Trophoblast cell (in vitro differentiated cells and primary cell): ENCODE results near the gene CAND2.
"Not testable (repeated sequence)": the region's sequence is repeated elsewhere in the genome, so short reads cannot be mapped to it uniquely, and the experiment has no call there.

ENCODE experiments used
- DNase-seq, 2 donors: peaks; one replicate each; pipeline ENCODE4 v3.0.0-alpha.2; 2016
- H2AFZ ChIP-seq: 2 replicates; pipeline ENCODE4 v1.6.1; 2013; ENCODE audit warnings: low read length, moderate library complexity, mild to moderate bottlenecking; ENCODE audit not compliant: insufficient read depth, poor library complexity
- H2AK5ac ChIP-seq: 2 replicates; pipeline ENCODE4 v1.6.1; 2013; ENCODE audit warnings: mild to moderate bottlenecking, low read length
- H2BK120ac ChIP-seq: 2 replicates; pipeline ENCODE4 v1.6.1; 2013; ENCODE audit warnings: low read length, mild to moderate bottlenecking, moderate library complexity; ENCODE audit not compliant: insufficient read depth, poor library complexity
- H2BK12ac ChIP-seq: 2 replicates; pipeline ENCODE4 v1.6.1; 2013; ENCODE audit warnings: mild to moderate bottlenecking, low read length, moderate library complexity
- H2BK5ac ChIP-seq: 2 replicates; pipeline ENCODE4 v1.6.1; 2013; ENCODE audit warnings: low read length, low read depth, moderate library complexity, mild to moderate bottlenecking; ENCODE audit not compliant: poor library complexity
- H3K14ac ChIP-seq: 2 replicates; pipeline ENCODE4 v1.6.1; 2013; ENCODE audit warnings: mild to moderate bottlenecking, low read length
- H3K18ac ChIP-seq: 2 replicates; pipeline ENCODE4 v1.6.1; 2013; ENCODE audit warnings: mild to moderate bottlenecking, low read length
- H3K23ac ChIP-seq: 2 replicates; pipeline ENCODE4 v1.6.1; 2013; ENCODE audit warnings: low read length
- H3K27ac ChIP-seq: 2 replicates; pipeline ENCODE4 v1.5.1; 2013; ENCODE audit warnings: low read depth, mild to moderate bottlenecking, inconsistent platforms, low read length, moderate library complexity
- H3K27me3 ChIP-seq: 2 replicates; pipeline ENCODE4 v1.6.1; 2013; ENCODE audit warnings: inconsistent platforms, mild to moderate bottlenecking, low read length, moderate library complexity; ENCODE audit not compliant: insufficient read depth
- H3K36me3 ChIP-seq, 2 experiments: 1 replicate in 1 of 2; 2 replicates in 1 of 2; pipeline ENCODE4 v1.6.1; 2013; ENCODE audit warnings: low read length in 2 of 2, mild to moderate bottlenecking in 2 of 2, moderate library complexity in 1 of 2; ENCODE audit not compliant: insufficient read depth in 2 of 2, control insufficient read depth in 1 of 2
- H3K4ac ChIP-seq: 2 replicates; pipeline ENCODE4 v1.6.1; 2013; ENCODE audit warnings: low read depth, mild to moderate bottlenecking, low read length, moderate library complexity
- H3K4me1 ChIP-seq, 2 experiments: 1 replicate in 1 of 2; 2 replicates in 1 of 2; pipeline ENCODE4 v1.6.1; 2013; ENCODE audit warnings: low read length in 2 of 2, mild to moderate bottlenecking in 2 of 2, moderate library complexity in 1 of 2; ENCODE audit not compliant: insufficient read depth in 2 of 2, control insufficient read depth in 1 of 2
- H3K4me2 ChIP-seq: 2 replicates; pipeline ENCODE4 v1.6.1; 2013; ENCODE audit warnings: inconsistent platforms, mild to moderate bottlenecking, low read length, moderate library complexity
- H3K4me3 ChIP-seq: 2 replicates; pipeline ENCODE4 v1.5.1; 2013; ENCODE audit warnings: mild to moderate bottlenecking, low read depth, low read length, inconsistent platforms
- H3K79me1 ChIP-seq: one replicate; pipeline ENCODE4 v1.6.1; 2013; ENCODE audit warnings: low read length
- H3K79me2 ChIP-seq: 2 replicates; pipeline ENCODE4 v1.6.1; 2013; ENCODE audit warnings: low read length, mild to moderate bottlenecking; ENCODE audit not compliant: control insufficient read depth, insufficient read depth, poor library complexity
- H3K9ac ChIP-seq: 2 replicates; pipeline ENCODE4 v1.6.1; 2013; ENCODE audit warnings: mild to moderate bottlenecking, low read length
- H3K9me3 ChIP-seq: 2 replicates; pipeline ENCODE4 v1.6.1; 2013; ENCODE audit warnings: low read depth, mild to moderate bottlenecking, control low read depth, inconsistent platforms, low read length; ENCODE audit not compliant: insufficient read depth
- H4K12ac ChIP-seq: 2 replicates; pipeline ENCODE4 v1.6.1; 2013; ENCODE audit warnings: low read depth, mild to moderate bottlenecking, low read length, moderate library complexity
- H4K8ac ChIP-seq: 2 replicates; pipeline ENCODE4 v1.6.1; 2013; ENCODE audit warnings: low read depth, mild to moderate bottlenecking, low read length, moderate library complexity
- H4K91ac ChIP-seq: one replicate; pipeline ENCODE4 v1.6.1; 2013; ENCODE audit warnings: low read depth, mild to moderate bottlenecking, low read length, moderate library complexity
- WGBS: extraction: QIAGEN DNeasy Blood & Tissue Kit; methylation state at CpG from one replicate; pipeline ENCODE4 v1.1.7; 2013; ENCODE audit warnings: missing lambda C conversion rate; ENCODE audit not compliant: insufficient read length, insufficient coverage; ENCODE audit errors: extremely low coverage; 5-methylcytosine and 5-hydroxymethylcytosine counted together

CAND2 gene

DNA sequence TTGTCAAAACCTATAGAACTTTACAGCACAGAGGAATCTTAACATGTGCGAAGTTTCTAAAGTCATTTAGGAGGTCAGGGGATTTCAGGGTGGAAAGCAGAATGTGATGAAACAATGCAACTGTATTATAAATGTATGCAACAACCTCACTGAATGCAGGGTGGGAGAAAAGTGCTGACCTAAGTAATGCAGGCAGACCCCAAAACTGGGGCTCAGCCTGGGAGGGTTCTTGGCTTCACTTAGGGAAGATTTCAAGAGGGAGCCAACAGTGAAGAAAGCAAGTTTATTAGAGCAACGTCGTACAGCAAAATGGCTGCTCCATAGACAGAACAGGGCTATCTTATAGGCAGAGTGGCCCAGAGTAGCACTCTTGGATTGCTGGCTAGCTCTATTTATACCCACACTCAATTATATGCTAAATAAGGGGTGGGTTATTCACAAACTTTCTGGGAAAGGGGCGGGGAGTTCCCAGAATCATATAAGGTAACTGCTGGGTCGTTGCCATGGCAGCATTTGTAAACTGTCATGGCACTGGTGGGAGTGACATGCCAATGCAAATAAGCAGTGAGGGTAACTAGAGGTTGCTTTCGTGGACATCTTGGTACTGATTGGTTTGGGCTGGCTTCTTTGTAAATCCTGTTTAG lies 14.2 kb upstream of the CAND2 start:
- H3K4me3 ChIP-seq = no peak overlapping the region
- peak in 1 of 2 donors; percentile 40 for DNase-seq
- H2BK120ac ChIP-seq = no peak overlapping the region
- H3K18ac ChIP-seq = no peak overlapping the region
- no peak overlapping the region for H3K14ac ChIP-seq
- H3K4me1 ChIP-seq = no peaks in the 10 kb centered on the region
- H3K23ac ChIP-seq = no peak overlapping the region
- no peak overlapping the region for H2AK5ac ChIP-seq
- H3K36me3 ChIP-seq = no peaks in the 10 kb centered on the region
- no peak overlapping the region for H4K91ac ChIP-seq
- no peak overlapping the region for H4K8ac ChIP-seq
- H2AFZ ChIP-seq = no peak overlapping the region
- no peaks in the 10 kb centered on the region for H3K79me1 ChIP-seq
- WGBS = no CpG with 5 or more reads among the region's 6 CpGs
- no peaks in the 10 kb centered on the region for H3K79me2 ChIP-seq
- H3K4ac ChIP-seq = no peak overlapping the region
- H4K12ac ChIP-seq = no peak overlapping the region
- H2BK5ac ChIP-seq = no peak overlapping the region
- H3K9me3 ChIP-seq = no peaks in the 10 kb centered on the region
- H3K27me3 ChIP-seq = no peaks in the 10 kb centered on the region
- no peak overlapping the region for H3K27ac ChIP-seq
- H3K9ac ChIP-seq = no peak overlapping the region
- no peak overlapping the region for H3K4me2 ChIP-seq
- no peak overlapping the region for H2BK12ac ChIP-seq

DNA sequence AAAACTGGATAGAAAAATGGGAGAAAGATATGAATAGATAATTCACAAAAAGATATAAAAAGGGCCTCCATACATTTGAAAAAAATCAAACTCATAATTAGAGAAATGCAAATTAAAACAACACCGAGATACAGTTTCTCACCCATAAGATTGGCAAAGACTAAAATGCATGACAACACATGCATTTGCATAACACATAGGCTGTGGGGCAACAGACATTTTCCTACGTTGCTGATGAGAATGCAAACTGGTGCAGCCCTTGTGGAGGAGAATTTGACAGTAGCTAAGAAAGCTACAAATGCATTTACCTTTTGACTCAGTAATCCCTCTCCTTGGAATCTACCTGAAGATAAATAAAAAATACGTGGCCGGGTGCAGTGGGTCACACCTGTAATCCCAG lies 11.4 kb upstream of the CAND2 start:
- Histone ChIP-seq H3K27ac (no peak overlapping the region), H3K23ac (no peak overlapping the region), H3K4me2 (no peak overlapping the region), H2BK12ac (no peak overlapping the region), H4K91ac (no peak overlapping the region), H4K8ac (no peak overlapping the region), H3K36me3 (no peaks in the 10 kb centered on the region), H2BK120ac (no peak overlapping the region), H3K4me3 (no peak overlapping the region), H4K12ac (no peak overlapping the region), H3K79me2 (no peaks in the 10 kb centered on the region), H2AFZ (no peak overlapping the region), H3K18ac (no peak overlapping the region), H3K4me1 (no peaks in the 10 kb centered on the region), H3K9ac (no peak overlapping the region), H3K9me3 (no peaks in the 10 kb centered on the region), H3K14ac (no peak overlapping the region), H2BK5ac (no peak overlapping the region), H3K4ac (no peak overlapping the region), H3K79me1 (no peaks in the 10 kb centered on the region), H3K27me3 (no peaks in the 10 kb centered on the region), H2AK5ac (no peak overlapping the region)
- DNase-seq = no peak
- no CpG with 5 or more reads among the region's 4 CpGs for WGBS

DNA sequence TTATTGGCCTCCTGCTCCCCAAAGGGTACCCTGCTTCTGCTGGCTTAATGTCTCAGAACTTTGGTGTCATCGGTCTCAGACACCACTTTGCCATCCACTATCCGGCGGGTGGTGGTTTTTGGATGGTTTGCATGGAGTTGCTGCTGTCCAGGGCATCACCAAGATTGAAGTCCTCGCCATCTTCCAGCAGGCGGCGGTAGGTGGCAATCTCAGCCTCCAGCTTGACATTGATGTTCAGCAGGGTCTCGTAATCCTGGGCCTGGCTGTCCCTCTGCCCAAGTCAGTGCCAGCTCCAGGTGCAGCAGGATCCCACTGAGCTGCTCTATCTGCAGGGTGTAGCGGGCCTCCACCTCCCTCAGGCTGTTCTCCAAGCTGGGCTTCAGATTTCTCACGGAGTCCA lies 9.1 kb upstream of the CAND2 start:
- peak in 1 of 2 donors; percentile 9 for DNase-seq
- not testable (repeated sequence) for H3K27me3 ChIP-seq

DNA sequence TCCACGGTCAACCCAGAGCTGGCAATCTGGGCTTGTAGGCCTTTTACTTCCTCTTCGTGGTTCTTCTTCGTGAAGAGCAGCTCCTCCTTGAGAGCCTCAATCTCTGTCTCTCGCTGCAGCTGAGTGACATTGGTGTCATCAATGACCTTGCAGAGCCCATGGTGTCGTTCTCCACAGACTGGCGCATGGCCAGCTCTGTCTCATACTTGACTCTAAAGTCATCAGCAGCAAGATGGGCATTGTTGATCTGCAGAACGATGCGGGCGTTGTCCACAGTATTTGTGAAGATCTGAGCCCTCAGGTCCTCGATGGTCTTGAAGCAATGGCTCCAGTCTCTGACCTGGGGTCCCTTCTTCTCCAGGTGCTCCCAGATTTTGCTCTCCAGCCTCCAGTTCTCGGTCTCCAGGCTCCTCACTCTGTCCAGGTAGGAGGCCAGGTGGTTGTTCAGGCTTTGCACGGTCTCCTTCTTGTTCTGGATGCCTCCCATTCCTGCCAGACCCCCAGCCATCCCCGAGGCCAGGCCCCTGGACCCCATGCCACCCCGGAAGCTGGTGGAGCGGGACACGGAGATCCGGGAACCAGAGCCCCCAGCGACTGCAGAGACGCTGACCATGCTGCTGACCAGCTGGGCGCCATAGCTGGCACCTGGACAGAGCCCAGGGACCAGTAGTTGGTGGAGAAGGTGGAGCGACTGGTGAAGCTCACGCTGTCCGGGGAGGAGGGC lies 8.4 kb upstream of the CAND2 start:
- H2AK5ac ChIP-seq, H3K4ac ChIP-seq, H3K4me1 ChIP-seq, H2BK5ac ChIP-seq, H3K4me3 ChIP-seq, H2AFZ ChIP-seq, H3K14ac ChIP-seq, H2BK120ac ChIP-seq, H4K12ac ChIP-seq, H3K23ac ChIP-seq, H4K8ac ChIP-seq, H3K27ac ChIP-seq, H3K18ac ChIP-seq, H3K36me3 ChIP-seq, H3K79me1 ChIP-seq, H2BK12ac ChIP-seq, H3K79me2 ChIP-seq, H3K27me3 ChIP-seq, H3K9me3 ChIP-seq, H4K91ac ChIP-seq, H3K9ac ChIP-seq, H3K4me2 ChIP-seq: not testable (repeated sequence)
- peak in 1 of 2 donors; percentile 13 for DNase-seq
- WGBS = no CpG with 5 or more reads among the region's 23 CpGs

More for the DNA sequence above, 9.1 kb upstream of the CAND2 start:
- not testable (repeated sequence) for H2BK5ac ChIP-seq, H3K36me3 ChIP-seq, H4K91ac ChIP-seq, H2AK5ac ChIP-seq, H3K79me2 ChIP-seq, H3K18ac ChIP-seq, H2BK120ac ChIP-seq, H3K23ac ChIP-seq, H4K12ac ChIP-seq, H3K9ac ChIP-seq, H3K14ac ChIP-seq, H3K4me3 ChIP-seq, H3K27ac ChIP-seq, H3K4me2 ChIP-seq, H2AFZ ChIP-seq, H4K8ac ChIP-seq, H2BK12ac ChIP-seq, H3K4me1 ChIP-seq, H3K79me1 ChIP-seq, H3K4ac ChIP-seq, H3K9me3 ChIP-seq
- WGBS = no CpG with 5 or more reads among the region's 9 CpGs
